IMR-90 (cell line): ENCODE results near the gene LCNL1. TPM values are rescaled to one million over a fixed set of nuclear protein-coding genes. Genes with fewer than 3 reads are reported as not detected.
"Not testable (repeated sequence)": the region's sequence is repeated elsewhere in the genome, so short reads cannot be mapped to it uniquely, and the experiment has no call there.

Experiments used
- ATAC-seq: fragments of 200-7000 bp; cut with Tn5 transposase; 2 replicates; pipeline ENCODE4 v1.9.1; 2020; ENCODE audit warnings: low read depth, mild to moderate bottlenecking, moderate library complexity
- BruUV-seq: library from RNA; stranded (reverse); fragments of 400-500 nt; replicated peaks from 2 replicates; lab custom pipeline; 2021; lab: Mats Ljungman, UMichigan
- CTCF ChIA-PET: fragments of 300-600 bp; formaldehyde crosslinking; extraction: SDS; loops from one replicate; lab custom pipeline; 2021; ENCODE audit warnings: antibody characterized with exemption; lab: Yijun Ruan, JAX
- POLR2A ChIA-PET: fragments of 300-600 bp; sonication (Branson Sonifier 250); formaldehyde crosslinking; loops from one replicate; lab custom pipeline; 2022; ENCODE audit warnings: antibody characterized with exemption; ENCODE audit not compliant: unreplicated experiment; lab: Charles Lee
- DNase-seq: peaks from one replicate; pipeline ENCODE4 v3.0.0; 2013
- H2AFZ ChIP-seq: replicated peaks from 2 replicates; pipeline ENCODE3; 2013; ENCODE audit warnings: low read length, mild to moderate bottlenecking; ENCODE audit not compliant: poor library complexity
- H2AK5ac ChIP-seq: 2 replicates; pipeline ENCODE4 v1.6.1; 2013; ENCODE audit warnings: low read depth, low read length, inconsistent platforms
- H2AK9ac ChIP-seq: replicated peaks from 2 replicates; pipeline ENCODE3; 2013; ENCODE audit warnings: mild to moderate bottlenecking, low read depth, low read length, moderate library complexity; ENCODE audit not compliant: poor library complexity
- H2BK120ac ChIP-seq: 2 replicates; pipeline ENCODE4 v1.6.1; 2013; ENCODE audit warnings: low read depth, low read length, inconsistent platforms
- H2BK15ac ChIP-seq: 3 replicates; pipeline ENCODE4 v1.6.1; 2013; ENCODE audit warnings: low read depth, low read length, inconsistent platforms
- H2BK20ac ChIP-seq: 2 replicates; pipeline ENCODE4 v1.6.1; 2013; ENCODE audit warnings: low read depth, mild to moderate bottlenecking, inconsistent platforms, low read length, moderate library complexity
- H2BK5ac ChIP-seq: 2 replicates; pipeline ENCODE4 v1.6.1; 2013; ENCODE audit warnings: mild to moderate bottlenecking, low read depth, low read length, inconsistent platforms; ENCODE audit not compliant: poor library complexity, severe bottlenecking
- H3K14ac ChIP-seq: replicated peaks from 2 replicates; pipeline ENCODE4 v1.6.1; 2013; ENCODE audit warnings: low read depth, low read length, inconsistent platforms
- H3K18ac ChIP-seq: 2 replicates; pipeline ENCODE4 v1.6.1; 2013; ENCODE audit warnings: low read depth, low read length, control low read depth
- H3K23ac ChIP-seq: 2 replicates; pipeline ENCODE4 v1.6.1; 2013; ENCODE audit warnings: low read depth, low read length, inconsistent platforms
- H3K27ac ChIP-seq: 2 replicates; pipeline ENCODE4 v1.5.1; 2013; ENCODE audit warnings: mild to moderate bottlenecking, control low read depth, low read length; ENCODE audit not compliant: insufficient read depth
- H3K27me3 ChIP-seq: 2 replicates; pipeline ENCODE4 v1.6.1; 2013; ENCODE audit warnings: low read length; ENCODE audit not compliant: control insufficient read depth, insufficient read depth
- H3K36me3 ChIP-seq: 2 replicates; pipeline ENCODE4 v1.6.1; 2013; ENCODE audit warnings: low read length, mixed read lengths; ENCODE audit not compliant: control insufficient read depth, insufficient read depth
- H3K4ac ChIP-seq: 2 replicates; pipeline ENCODE4 v1.6.1; 2013; ENCODE audit warnings: low read depth, low read length, inconsistent platforms
- H3K4me1 ChIP-seq: 2 replicates; pipeline ENCODE4 v1.6.1; 2013; ENCODE audit warnings: low read length, mixed read lengths; ENCODE audit not compliant: control insufficient read depth, insufficient read depth
- H3K4me2 ChIP-seq: 2 replicates; pipeline ENCODE4 v1.6.1; 2013; ENCODE audit warnings: low read depth, mild to moderate bottlenecking, control low read depth, low read length, moderate library complexity
- H3K4me3 ChIP-seq: 2 replicates; pipeline ENCODE4 v1.5.1; 2013; ENCODE audit warnings: low read depth, mild to moderate bottlenecking, control low read depth, low read length, moderate library complexity; ENCODE audit not compliant: insufficient read depth
- H3K56ac ChIP-seq: 2 replicates; pipeline ENCODE4 v1.6.1; 2013; ENCODE audit warnings: low read length, inconsistent platforms; ENCODE audit not compliant: insufficient read depth; ENCODE audit errors: extremely low read depth
- H3K79me1 ChIP-seq, 2 experiments: 2 replicates each; pipeline ENCODE4 v1.6.1; 2013; ENCODE audit warnings: low read length in 2 of 2, inconsistent platforms in 1 of 2, low read depth in 1 of 2
- H3K9ac ChIP-seq: 2 replicates; pipeline ENCODE4 v1.6.1; 2013; ENCODE audit warnings: low read depth, low read length, control low read depth
- H3K9me1 ChIP-seq: 2 replicates; pipeline ENCODE4 v1.6.1; 2013; ENCODE audit warnings: low read length, inconsistent platforms; ENCODE audit not compliant: insufficient read depth
- H3K9me3 ChIP-seq: 2 replicates; pipeline ENCODE4 v1.6.1; 2013; ENCODE audit warnings: low read length; ENCODE audit not compliant: control insufficient read depth, insufficient read depth
- H4K20me1 ChIP-seq: 2 replicates; pipeline ENCODE4 v1.6.1; 2013; ENCODE audit warnings: low read length, inconsistent platforms; ENCODE audit not compliant: insufficient read depth
- H4K5ac ChIP-seq: 2 replicates; pipeline ENCODE4 v1.6.1; 2013; ENCODE audit warnings: mild to moderate bottlenecking, low read depth, low read length, control low read depth
- H4K8ac ChIP-seq, 2 experiments: 2 replicates each; pipeline ENCODE4 v1.6.1; 2013; ENCODE audit warnings: low read depth in 2 of 2, low read length in 2 of 2, control low read depth in 1 of 2, inconsistent platforms in 1 of 2
- H4K91ac ChIP-seq: 2 replicates; pipeline ENCODE4 v1.6.1; 2013; ENCODE audit warnings: low read depth, low read length, inconsistent platforms; ENCODE audit not compliant: insufficient read depth
- CTCF ChIP-seq: conservative IDR thresholded peaks from 2 replicates; pipeline ENCODE4 v1.5.1; 2012; ENCODE audit warnings: mild to moderate bottlenecking, low read depth, low read length, improper control_type of control experiment
- FOS ChIP-seq: fragments of 150-350 bp; IDR thresholded peaks from 2 replicates; pipeline ENCODE4 v1.6.1; 2016; ENCODE audit warnings: low read depth, low read length
- RCOR1 ChIP-seq: IDR thresholded peaks from 2 replicates; pipeline ENCODE4 v1.6.1; 2012; ENCODE audit warnings: mild to moderate bottlenecking, low read length, improper control_type of control experiment; ENCODE audit not compliant: insufficient replicate concordance
- SMC3 ChIP-seq: fragments of 150-350 bp; IDR thresholded peaks from 2 replicates; pipeline ENCODE4 v1.6.1; 2016; ENCODE audit warnings: low read depth, mild to moderate bottlenecking, antibody characterized with exemption, low read length, moderate library complexity
- WGBS, 2 experiments: methylation state at CpG; one replicate each; pipeline versions ENCODE4 v1.1.5 to v1.1.7; 2013; ENCODE audit warnings: missing lambda C conversion rate in 2 of 2; ENCODE audit not compliant: insufficient read length in 1 of 2; ENCODE audit errors: extremely low coverage in 2 of 2; 5-methylcytosine and 5-hydroxymethylcytosine counted together
- dilution Hi-C: fragments of 300-500 bp; cut with HindIII; formaldehyde crosslinking; loops from one replicate; pipeline ENCODE4 v1.14.3; 2018; ENCODE audit warnings: low sequenced_read_pairs; ENCODE audit not compliant: unreplicated experiment
- in situ Hi-C: fragments of 300-500 bp; cut with MboI; formaldehyde crosslinking; loops from 3 replicates; pipeline ENCODE4 v1.14.3; 2019; ENCODE audit warnings: low sequenced_read_pairs, inconsistent platforms, mixed read lengths
- intact Hi-C: fragments of 100-400 bp; cut with micrococcal nuclease; formaldehyde crosslinking; loops from 2 replicates; pipeline ENCODE4 v1.10.0; 2022
- polyA plus RNA-seq, 3 experiments: library from polyadenylated mRNA; depleted of rRNA; stranded (reverse); fragments of >200 nt; gene quantifications; 2 replicates each; pipeline ENCODE4 v1.2.3, GENCODE V29; 2012; ENCODE audit warnings: low replicate concordance in 1 of 3
- total RNA-seq: library from RNA; depleted of rRNA; stranded (reverse); fragments of >200 nt; gene quantifications from 2 replicates; pipeline ENCODE4 v1.2.3, GENCODE V29; 2012

LCNL1 gene
- total and polyA plus RNA-seq, 2 of the 4 experiments (the other 2 are of a cell fraction): 0.15 TPM; not detected in 1

- 10% methylated on average over 2 of the region's 10 CpGs; no CpG with 5 or more reads in 1 of the 2 experiments for WGBS, 2 experiments
Measured at GRCh38 chr9:137032858-137033257, 50.1 kb downstream of the LCNL1 start.

GRCh38 chr9:137033481-137033880 is 50.7 kb downstream of the LCNL1 start:
- H3K56ac ChIP-seq, BruUV-seq, H2BK20ac ChIP-seq, H3K9me1 ChIP-seq, H2AFZ ChIP-seq, H3K9me3 ChIP-seq, H3K4me2 ChIP-seq, H4K20me1 ChIP-seq, ATAC-seq, dilution Hi-C loops, H3K27ac ChIP-seq, H3K79me1 ChIP-seq, H3K14ac ChIP-seq, H3K4me1 ChIP-seq, H2AK9ac ChIP-seq, H3K27me3 ChIP-seq, H4K5ac ChIP-seq, H3K4me3 ChIP-seq, H2BK120ac ChIP-seq, H3K23ac ChIP-seq, POLR2A ChIA-PET, H2BK15ac ChIP-seq, DNase-seq, H3K4ac ChIP-seq, intact Hi-C loops, H3K9ac ChIP-seq, H3K36me3 ChIP-seq, H2AK5ac ChIP-seq, H3K18ac ChIP-seq, H2BK5ac ChIP-seq, H4K8ac ChIP-seq, H4K91ac ChIP-seq: not testable (repeated sequence)
- WGBS, 2 experiments: no CpG with 5 or more reads among the region's 5 CpGs
- in situ Hi-C loops: loop anchor here (10.0 kb wide), 1 partner anchor 249 kb away; no protein-coding TSS in a partner anchor
- CTCF ChIA-PET: interaction anchor here (2.2 kb wide), 1 partner anchor 13 kb away, joined by 14 read pairs; the partner anchor contains the start of gene NPDC1

More at GRCh38 chr9:137032858-137033257, 50.1 kb downstream of the LCNL1 start:
- H4K8ac ChIP-seq: no peak overlapping the region
- no peak overlapping the region for H3K18ac ChIP-seq
- no peak overlapping the region for H3K23ac ChIP-seq
- H3K4me3 ChIP-seq: no peak overlapping the region
- no peak overlapping the region for H3K9ac ChIP-seq
- no peak overlapping the region for H2BK15ac ChIP-seq
- no peak overlapping the region for H2AK5ac ChIP-seq
- no peaks in the 10 kb centered on the region for H3K9me1 ChIP-seq
- H3K36me3 ChIP-seq: peaks cover 2% of the 10 kb centered on the region
- H3K56ac ChIP-seq: no peak overlapping the region
- H3K4ac ChIP-seq: no peak overlapping the region
- ChIA-PET CTCF (no interaction called here), POLR2A (no interaction called here)
- no peak overlapping the region for H2BK5ac ChIP-seq
- H2BK20ac ChIP-seq: no peak overlapping the region
- intact Hi-C loops: no loop called here
- dilution Hi-C loops: no loop called here
- H4K20me1 ChIP-seq: no peaks in the 10 kb centered on the region; the same call in 1 of the 2 replicates
- ATAC-seq: no peak
- H3K4me2 ChIP-seq: no peak overlapping the region
- H2AK9ac ChIP-seq: no peak overlapping the region
- H3K14ac ChIP-seq: no peak overlapping the region
- in situ Hi-C loops: loop anchor here (10.0 kb wide), 1 partner anchor 248 kb away; no protein-coding TSS in a partner anchor
- no peak for TF ChIP-seq CTCF
- TF ChIP-seq FOS: no peak
- no peak for TF ChIP-seq SMC3
- no peak for TF ChIP-seq RCOR1
- no peaks in the 10 kb centered on the region for H3K4me1 ChIP-seq
- DNase-seq: no peak
- no peak overlapping the region for H2BK120ac ChIP-seq
- H4K91ac ChIP-seq: no peak overlapping the region
- no peaks in the 10 kb centered on the region for H3K9me3 ChIP-seq
- no peak overlapping the region for H3K27ac ChIP-seq
- H2AFZ ChIP-seq: no peak overlapping the region
- H3K27me3 ChIP-seq: peaks cover 2% of the 10 kb centered on the region; the same call in 1 of the 2 replicates
- no TSS peak for BruUV-seq
- H3K79me1 ChIP-seq: no peaks in the 10 kb centered on the region
- H4K5ac ChIP-seq: no peak overlapping the region
